Stomach (tissue), 9 donors: Measurements from ENCODE around the gene AGTR1. TPM values are rescaled to one million over a fixed set of nuclear protein-coding genes. Genes with fewer than 3 reads are reported as not detected.

Experiments used
- DNase-seq, 2 donors: peaks; one replicate each; pipeline versions ENCODE4 v3.0.0 to v3.0.0-alpha.2; 2013 to 2019
- H3K27ac ChIP-seq, 5 donors: fragments of 200-600 bp in 4 of 5; sonication (generic) in 4 of 5; one replicate each; pipeline ENCODE4 v1.5.1; 2013 to 2019; ENCODE audit warnings: mild to moderate bottlenecking in 1 of 5, moderate library complexity in 1 of 5
- H3K27me3 ChIP-seq, 3 donors: fragments of 200-600 bp; sonication (generic); one replicate each; pipeline ENCODE4 v1.5.1; 2017 to 2019; ENCODE audit warnings: mixed run types in 1 of 3
- H3K36me3 ChIP-seq, 4 donors: fragments of 200-600 bp; sonication (generic); 1 replicate in 3 of 4; 2 replicates in 1 of 4; pipeline ENCODE4 v1.5.1; 2016 to 2019
- H3K4me1 ChIP-seq, 4 donors: fragments of 200-600 bp; sonication (generic); one replicate each; pipeline ENCODE4 v1.5.1; 2016 to 2019
- H3K4me3 ChIP-seq, 4 donors: fragments of 200-600 bp; sonication (generic) in 3 of 4; one replicate each; pipeline ENCODE4 v1.5.1; 2016 to 2019; ENCODE audit warnings: mild to moderate bottlenecking in 1 of 4
- H3K9me3 ChIP-seq, 4 donors: fragments of 200-600 bp; sonication (generic); one replicate each; pipeline ENCODE4 v1.5.1; 2016 to 2019
- EP300 ChIP-seq: sonication (generic); formaldehyde crosslinking; IDR thresholded peaks from one replicate; pipeline ENCODE4 v1.6.1; 2017; ENCODE audit warnings: antibody characterized with exemption
- POLR2A ChIP-seq, 4 donors: fragments of 450-650 bp; IDR thresholded peaks; one replicate each; pipeline ENCODE4 v1.6.1; 2016; ENCODE audit warnings: antibody characterized with exemption in 4 of 4, control low read depth in 2 of 4, mild to moderate bottlenecking in 1 of 4, moderate library complexity in 1 of 4
- POLR2AphosphoS5 ChIP-seq, 3 donors: sonication (generic); formaldehyde crosslinking; IDR thresholded peaks; one replicate each; pipeline ENCODE4 v1.6.1; 2016; ENCODE audit warnings: antibody characterized with exemption in 3 of 3
- WGBS, 5 donors: extraction: QIAGEN DNeasy Blood & Tissue Kit in 3 of 5; methylation state at CpG; one replicate each; pipeline versions ENCODE4 v1.1.5 to v1.1.7; 2013 to 2018; 5-methylcytosine and 5-hydroxymethylcytosine counted together
- intact Hi-C: fragments of 100-400 bp; cut with DNase I; formaldehyde crosslinking; loops from one replicate; pipeline ENCODE4 v1.15.1; 2023; ENCODE audit warnings: low total_unique reads
- polyA plus RNA-seq, 3 donors: library from polyadenylated mRNA; stranded (reverse); fragments of 200-250 nt; gene quantifications; one replicate each; pipeline ENCODE4 v1.2.3, GENCODE V29; 2013
- total RNA-seq, 5 donors: library from RNA; depleted of rRNA; stranded (reverse); fragments of >200 nt; gene quantifications; one replicate each; pipeline versions ENCODE4 v1.1.0 to v1.2.3, GENCODE V29; 2014 to 2016
- TF ChIP-seq, protein P1 (sequence below), 7 experiments: fragments of 450-650 bp in 4 of 7; fragments of 200-600 bp in 3 of 7; sonication (generic) in 3 of 7; IDR thresholded peaks; one replicate each; pipeline ENCODE4 v1.5.1; 2016 to 2019; ENCODE audit warnings: antibody characterized with exemption in 7 of 7, control low read depth in 2 of 7, mild to moderate bottlenecking in 1 of 7
- donor health status: healthy with polysubstance abuse.
- donor health status: Bipolar disorder and iron deficiency.
- donor health status: healthy.

The AGTR1 gene
- total and polyA plus RNA-seq, 8 donors: 0.25 to 11.0 (median 3.6) TPM

- TF ChIP-seq POLR2A (IDR thresholded peaks at IDR 0.05) (no peak), EP300 (no peak), POLR2AphosphoS5 (IDR thresholded peaks at IDR 0.05) (no peak)
- TF ChIP-seq, protein P1, sequence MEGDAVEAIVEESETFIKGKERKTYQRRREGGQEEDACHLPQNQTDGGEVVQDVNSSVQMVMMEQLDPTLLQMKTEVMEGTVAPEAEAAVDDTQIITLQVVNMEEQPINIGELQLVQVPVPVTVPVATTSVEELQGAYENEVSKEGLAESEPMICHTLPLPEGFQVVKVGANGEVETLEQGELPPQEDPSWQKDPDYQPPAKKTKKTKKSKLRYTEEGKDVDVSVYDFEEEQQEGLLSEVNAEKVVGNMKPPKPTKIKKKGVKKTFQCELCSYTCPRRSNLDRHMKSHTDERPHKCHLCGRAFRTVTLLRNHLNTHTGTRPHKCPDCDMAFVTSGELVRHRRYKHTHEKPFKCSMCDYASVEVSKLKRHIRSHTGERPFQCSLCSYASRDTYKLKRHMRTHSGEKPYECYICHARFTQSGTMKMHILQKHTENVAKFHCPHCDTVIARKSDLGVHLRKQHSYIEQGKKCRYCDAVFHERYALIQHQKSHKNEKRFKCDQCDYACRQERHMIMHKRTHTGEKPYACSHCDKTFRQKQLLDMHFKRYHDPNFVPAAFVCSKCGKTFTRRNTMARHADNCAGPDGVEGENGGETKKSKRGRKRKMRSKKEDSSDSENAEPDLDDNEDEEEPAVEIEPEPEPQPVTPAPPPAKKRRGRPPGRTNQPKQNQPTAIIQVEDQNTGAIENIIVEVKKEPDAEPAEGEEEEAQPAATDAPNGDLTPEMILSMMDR (IDR thresholded peaks at IDR 0.05): no peak
- no peaks in the 10 kb centered on the region for H3K4me1 ChIP-seq
- no peak for DNase-seq
- intact Hi-C loops: no loop called here
- H3K4me3 ChIP-seq: no peak overlapping the region
- WGBS, 5 donors: 62 to 75% (median 69%) methylated on average over 3 of the region's 3 CpGs
- H3K36me3 ChIP-seq: no peaks in the 10 kb centered on the region
- H3K27ac ChIP-seq: no peak overlapping the region
- no peaks in the 10 kb centered on the region for H3K9me3 ChIP-seq
- H3K27me3 ChIP-seq: peaks cover 0 to 4% (median 3%) of the 10 kb centered on the region in 3 donors
Observed at GRCh38 chr3:148758303-148758884, 60.7 kb downstream of the AGTR1 start.

- Histone ChIP-seq H3K27ac (no peak overlapping the region), H3K27me3 (peaks cover 0 to 4% (median 3%) of the 10 kb centered on the region in 3 donors), H3K4me1 (no peaks in the 10 kb centered on the region), H3K4me3 (no peak overlapping the region), H3K9me3 (no peaks in the 10 kb centered on the region), H3K36me3 (no peaks in the 10 kb centered on the region)
- no peak for DNase-seq
- 40 to 63% (median 58%) methylated on average over 4 of the region's 4 CpGs for WGBS, 5 donors
- TF ChIP-seq, protein P1 (IDR thresholded peaks at IDR 0.05): no peak
- TF ChIP-seq POLR2AphosphoS5 (IDR thresholded peaks at IDR 0.05) (no peak), POLR2A (IDR thresholded peaks at IDR 0.05) (no peak), EP300 (no peak)
- intact Hi-C loops: no loop called here
Observed at GRCh38 chr3:148759430-148759829, 61.7 kb downstream of the AGTR1 start.

DNA sequence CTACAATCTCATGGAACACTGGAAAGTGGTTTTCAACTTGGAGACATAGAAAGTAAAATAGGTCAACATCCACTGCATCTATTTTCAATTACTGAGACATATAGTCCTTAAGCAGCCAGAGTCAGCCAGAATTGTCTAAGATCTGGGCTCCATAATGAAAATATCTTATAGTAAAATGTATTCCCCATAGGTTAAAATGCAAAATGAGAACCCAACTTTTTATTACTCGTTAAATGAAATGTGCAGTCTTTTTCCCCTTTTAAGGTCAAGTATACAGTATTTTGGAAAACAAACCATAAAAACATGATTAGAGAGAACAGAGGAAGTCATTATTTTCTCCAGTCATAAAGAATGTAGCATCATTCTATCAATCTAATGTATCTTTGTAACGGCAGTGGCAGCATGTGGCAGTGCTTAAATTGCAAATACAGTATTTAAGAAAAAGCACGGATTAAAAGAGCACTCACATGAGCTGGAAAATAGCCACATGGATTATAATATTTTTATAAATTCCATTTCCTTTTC is 65.5 kb downstream of the AGTR1 start:
- Histone ChIP-seq H3K4me3 (no peak overlapping the region), H3K27me3 (no peaks in the 10 kb centered on the region), H3K9me3 (no peaks in the 10 kb centered on the region), H3K27ac (no peak overlapping the region), H3K36me3 (no peaks in the 10 kb centered on the region), H3K4me1 (no peaks in the 10 kb centered on the region)
- peak in 1 of 2 donors; percentile 24 for DNase-seq
- intact Hi-C loops: no loop called here
- 69 to 84% (median 76%) methylated on average over 3 of the region's 3 CpGs for WGBS, 5 donors
- TF ChIP-seq POLR2A (IDR thresholded peaks at IDR 0.05): no peak
- no peak for TF ChIP-seq EP300
- no peak for TF ChIP-seq POLR2AphosphoS5 (IDR thresholded peaks at IDR 0.05)
- TF ChIP-seq, protein P1 (IDR thresholded peaks at IDR 0.05): no peak

DNA sequence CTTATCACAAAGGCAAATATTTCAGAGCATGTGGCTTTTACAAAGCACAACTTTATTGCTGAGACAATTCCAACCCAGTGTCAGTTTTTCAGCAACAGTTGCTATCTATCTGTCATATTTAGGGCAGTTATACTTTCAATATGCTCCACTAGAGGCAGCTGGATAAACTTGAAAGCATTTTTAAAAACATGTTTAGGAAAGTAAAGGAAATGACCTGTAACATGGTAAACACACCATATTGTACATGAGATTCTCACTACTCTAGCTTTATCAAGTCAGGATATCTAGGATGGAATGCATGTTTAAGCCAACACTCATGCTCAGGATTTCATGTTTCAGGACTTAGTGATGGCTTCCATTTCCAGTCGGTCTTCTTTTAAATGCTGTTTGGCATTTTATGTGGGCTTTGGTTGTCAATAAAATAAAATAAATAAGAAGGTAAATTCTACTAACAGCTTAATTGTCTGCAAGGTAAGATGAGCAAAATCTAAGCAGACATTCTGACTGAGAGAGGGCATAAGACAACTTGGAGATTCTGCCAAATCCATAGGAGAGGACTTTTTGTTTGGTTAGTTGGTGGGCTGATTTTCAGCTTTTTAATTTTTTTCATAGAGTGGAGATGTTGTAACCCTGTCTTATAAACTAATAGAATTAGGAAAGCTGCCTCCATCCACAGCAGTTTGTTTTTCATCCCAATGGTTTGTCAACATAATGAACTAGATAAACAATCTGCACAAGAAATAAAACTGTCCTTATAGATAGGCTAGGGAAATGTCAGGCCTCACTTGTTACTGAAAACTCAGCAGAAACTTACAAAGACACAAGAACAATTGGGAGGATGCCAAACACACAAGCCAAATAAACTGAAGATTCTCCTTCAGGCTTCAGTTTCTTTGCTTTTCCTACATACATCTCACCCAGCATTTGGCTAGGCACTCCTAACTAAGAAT is 66.6 kb downstream of the AGTR1 start:
- Histone ChIP-seq H3K9me3 (no peaks in the 10 kb centered on the region), H3K27me3 (no peaks in the 10 kb centered on the region), H3K4me1 (no peaks in the 10 kb centered on the region), H3K4me3 (no peak overlapping the region), H3K27ac (no peak overlapping the region), H3K36me3 (no peaks in the 10 kb centered on the region)
- DNase-seq: peak in 1 of 2 donors; percentile 46
- WGBS, 5 donors: 64 to 80% (median 72%) methylated on average over 1 of the region's 1 CpG
- intact Hi-C loops: no loop called here
- TF ChIP-seq, protein P1 (IDR thresholded peaks at IDR 0.05): no peak
- TF ChIP-seq EP300 (no peak), POLR2AphosphoS5 (IDR thresholded peaks at IDR 0.05) (no peak), POLR2A (IDR thresholded peaks at IDR 0.05) (no peak)
